ENCODE data around the gene PRELID2.
"Not testable (repeated sequence)": the region's sequence is repeated elsewhere in the genome, so short reads cannot be mapped to it uniquely, and the experiment has no call there.

Gene PRELID2

GRCh38 chr5:145812877-145813276 lies 22.3 kb downstream of the PRELID2 start:
- H3K9ac ChIP-seq (ENCODE audit: insufficient read length): no peak overlapping the region
- H3K27ac ChIP-seq: no peak overlapping the region
- H3K36me3 ChIP-seq (ENCODE audit: insufficient read depth, low read length): no peaks in the 10 kb centered on the region
- no peak for TF ChIP-seq EZH2 (IDR thresholded peaks at IDR 0.05)
- no peak for TF ChIP-seq FOXP2 (optimal IDR thresholded peaks at IDR 0.05; ENCODE audit: control extremely low read depth, extremely low read length, insufficient read depth)
- no peak for TF ChIP-seq POLR2AphosphoS5 (IDR thresholded peaks at IDR 0.05; ENCODE audit: borderline replicate concordance, low read depth, low read length)
- H3K4me3 ChIP-seq: no peak overlapping the region
- DNase-seq (ENCODE audit: low read depth, low spot score): no peak
- no peaks in the 10 kb centered on the region for H3K9me3 ChIP-seq (ENCODE audit: low read depth, low read length)

- DNase-seq (ENCODE audit: low read depth, low spot score): no peak
- no peaks in the 10 kb centered on the region for H3K36me3 ChIP-seq (ENCODE audit: insufficient read depth, low read length)
- TF ChIP-seq POLR2AphosphoS5 (IDR thresholded peaks at IDR 0.05; ENCODE audit: borderline replicate concordance, low read depth, low read length) (no peak), FOXP2 (optimal IDR thresholded peaks at IDR 0.05; ENCODE audit: control extremely low read depth, extremely low read length, insufficient read depth) (no peak), EZH2 (IDR thresholded peaks at IDR 0.05) (no peak)
These were observed 23.1 kb downstream of the PRELID2 start for GRCh38 chr5:145811834-145812625.

GRCh38 chr5:145806923-145807322 lies 28.2 kb downstream of the PRELID2 start:
- DNase-seq (ENCODE audit: low read depth, low spot score): no peak
- Histone ChIP-seq H3K9me3 (ENCODE audit: low read depth, low read length) (no peaks in the 10 kb centered on the region), H3K9ac (ENCODE audit: insufficient read length) (no peak overlapping the region), H3K36me3 (ENCODE audit: insufficient read depth, low read length) (no peaks in the 10 kb centered on the region), H3K27ac (no peak overlapping the region), H3K4me3 (no peak overlapping the region)
- TF ChIP-seq FOXP2 (optimal IDR thresholded peaks at IDR 0.05; ENCODE audit: control extremely low read depth, extremely low read length, insufficient read depth) (no peak), EZH2 (IDR thresholded peaks at IDR 0.05) (no peak), POLR2AphosphoS5 (IDR thresholded peaks at IDR 0.05; ENCODE audit: borderline replicate concordance, low read depth, low read length) (no peak)

More at GRCh38 chr5:145811834-145812625, 23.1 kb downstream of the PRELID2 start:
- H3K4me3 ChIP-seq: no peak overlapping the region
- no peak overlapping the region for H3K9ac ChIP-seq (ENCODE audit: insufficient read length)
- H3K9me3 ChIP-seq (ENCODE audit: low read depth, low read length): no peaks in the 10 kb centered on the region
- H3K27ac ChIP-seq: no peak overlapping the region

- DNase-seq (ENCODE audit: low read depth, low spot score): no peak
- Histone ChIP-seq H3K4me3 (no peak overlapping the region), H3K9ac (ENCODE audit: insufficient read length) (no peak overlapping the region), H3K27ac (no peak overlapping the region), H3K9me3 (ENCODE audit: low read depth, low read length) (no peaks in the 10 kb centered on the region), H3K36me3 (ENCODE audit: insufficient read depth, low read length) (no peaks in the 10 kb centered on the region)
- TF ChIP-seq FOXP2 (optimal IDR thresholded peaks at IDR 0.05; ENCODE audit: control extremely low read depth, extremely low read length, insufficient read depth): no peak
- no peak for TF ChIP-seq EZH2 (IDR thresholded peaks at IDR 0.05)
- TF ChIP-seq POLR2AphosphoS5 (IDR thresholded peaks at IDR 0.05; ENCODE audit: borderline replicate concordance, low read depth, low read length): no peak
These were observed 29.3 kb downstream of the PRELID2 start for GRCh38 chr5:145805819-145806218.

GRCh38 chr5:145804701-145805100 lies 30.4 kb downstream of the PRELID2 start:
- Histone ChIP-seq H3K9ac (ENCODE audit: insufficient read length) (no peak overlapping the region), H3K9me3 (ENCODE audit: low read depth, low read length) (no peaks in the 10 kb centered on the region), H3K36me3 (ENCODE audit: insufficient read depth, low read length) (no peaks in the 10 kb centered on the region), H3K4me3 (no peak overlapping the region), H3K27ac (no peak overlapping the region)
- TF ChIP-seq FOXP2 (optimal IDR thresholded peaks at IDR 0.05; ENCODE audit: control extremely low read depth, extremely low read length, insufficient read depth) (no peak), POLR2AphosphoS5 (IDR thresholded peaks at IDR 0.05; ENCODE audit: borderline replicate concordance, low read depth, low read length) (no peak), EZH2 (IDR thresholded peaks at IDR 0.05) (no peak)
- DNase-seq (ENCODE audit: low read depth, low spot score): no peak

GRCh38 chr5:145803112-145804004 lies 31.8 kb downstream of the PRELID2 start:
- no peak overlapping the region for H3K4me3 ChIP-seq
- no peak for DNase-seq (ENCODE audit: low read depth, low spot score)
- H3K36me3 ChIP-seq (ENCODE audit: insufficient read depth, low read length): no peaks in the 10 kb centered on the region
- no peak for TF ChIP-seq FOXP2 (optimal IDR thresholded peaks at IDR 0.05; ENCODE audit: control extremely low read depth, extremely low read length, insufficient read depth)
- no peak for TF ChIP-seq POLR2AphosphoS5 (IDR thresholded peaks at IDR 0.05; ENCODE audit: borderline replicate concordance, low read depth, low read length)
- no peak for TF ChIP-seq EZH2 (IDR thresholded peaks at IDR 0.05)
- H3K27ac ChIP-seq: no peak overlapping the region
- no peaks in the 10 kb centered on the region for H3K9me3 ChIP-seq (ENCODE audit: low read depth, low read length)
- no peak overlapping the region for H3K9ac ChIP-seq (ENCODE audit: insufficient read length)

- no peak for TF ChIP-seq FOXP2 (optimal IDR thresholded peaks at IDR 0.05; ENCODE audit: control extremely low read depth, extremely low read length, insufficient read depth)
- TF ChIP-seq POLR2AphosphoS5 (IDR thresholded peaks at IDR 0.05; ENCODE audit: borderline replicate concordance, low read depth, low read length): no peak
- TF ChIP-seq EZH2 (IDR thresholded peaks at IDR 0.05): no peak
- Histone ChIP-seq H3K9ac (ENCODE audit: insufficient read length) (no peak overlapping the region), H3K4me3 (no peak overlapping the region), H3K9me3 (ENCODE audit: low read depth, low read length) (no peaks in the 10 kb centered on the region), H3K27ac (no peak overlapping the region), H3K36me3 (ENCODE audit: insufficient read depth, low read length) (no peaks in the 10 kb centered on the region)
- DNase-seq (ENCODE audit: low read depth, low spot score): no peak
These were observed 33.9 kb downstream of the PRELID2 start for GRCh38 chr5:145801195-145801594.

- H3K36me3 ChIP-seq (ENCODE audit: insufficient read depth, low read length): no peaks in the 10 kb centered on the region
- DNase-seq (ENCODE audit: low read depth, low spot score): no peak
- H3K9ac ChIP-seq (ENCODE audit: insufficient read length): no peak overlapping the region
- H3K9me3 ChIP-seq (ENCODE audit: low read depth, low read length): no peaks in the 10 kb centered on the region
- TF ChIP-seq EZH2 (IDR thresholded peaks at IDR 0.05) (no peak), FOXP2 (optimal IDR thresholded peaks at IDR 0.05; ENCODE audit: control extremely low read depth, extremely low read length, insufficient read depth) (no peak), POLR2AphosphoS5 (IDR thresholded peaks at IDR 0.05; ENCODE audit: borderline replicate concordance, low read depth, low read length) (no peak)
- H3K27ac ChIP-seq: no peak overlapping the region
- H3K4me3 ChIP-seq: no peak overlapping the region
These were observed 35.0 kb downstream of the PRELID2 start for GRCh38 chr5:145800181-145800580.

GRCh38 chr5:145798503-145798902 lies 36.6 kb downstream of the PRELID2 start:
- H3K4me3 ChIP-seq; H3K27ac ChIP-seq; H3K9me3 ChIP-seq (ENCODE audit: low read depth, low read length); H3K9ac ChIP-seq (ENCODE audit: insufficient read length); H3K36me3 ChIP-seq (ENCODE audit: insufficient read depth, low read length); DNase-seq (ENCODE audit: low read depth, low spot score): not testable (repeated sequence)

Measured in SK-N-MC (cell line).